M059J (cell line): ENCODE results near the gene CT45A3. TPM values are rescaled to one million over a fixed set of nuclear protein-coding genes. Genes with fewer than 3 reads are reported as not detected.
A peak's percentile ranks its signal among the peaks of the same experiment; 100 is the strongest.
"Not testable (repeated sequence)": the region's sequence is repeated elsewhere in the genome, so short reads cannot be mapped to it uniquely, and the experiment has no call there.

Experiments used
- DNase-seq: peaks from one replicate; pipeline ENCODE4 v3.0.0-alpha.2; 2012; ENCODE audit warnings: low read depth
- total RNA-seq: library from RNA; depleted of rRNA; stranded (reverse); fragments of >200 nt; shearing (Covaris generic); gene quantifications from 2 replicates; pipeline ENCODE4 v1.2.3, GENCODE V29; 2014; rRNA removed

The CT45A3 gene, protein sequence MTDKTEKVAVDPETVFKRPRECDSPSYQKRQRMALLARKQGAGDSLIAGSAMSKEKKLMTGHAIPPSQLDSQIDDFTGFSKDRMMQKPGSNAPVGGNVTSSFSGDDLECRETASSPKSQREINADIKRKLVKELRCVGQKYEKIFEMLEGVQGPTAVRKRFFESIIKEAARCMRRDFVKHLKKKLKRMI
- 0.37 TPM in 1 of 2 replicates, not detected in the other for total RNA-seq

DNA sequence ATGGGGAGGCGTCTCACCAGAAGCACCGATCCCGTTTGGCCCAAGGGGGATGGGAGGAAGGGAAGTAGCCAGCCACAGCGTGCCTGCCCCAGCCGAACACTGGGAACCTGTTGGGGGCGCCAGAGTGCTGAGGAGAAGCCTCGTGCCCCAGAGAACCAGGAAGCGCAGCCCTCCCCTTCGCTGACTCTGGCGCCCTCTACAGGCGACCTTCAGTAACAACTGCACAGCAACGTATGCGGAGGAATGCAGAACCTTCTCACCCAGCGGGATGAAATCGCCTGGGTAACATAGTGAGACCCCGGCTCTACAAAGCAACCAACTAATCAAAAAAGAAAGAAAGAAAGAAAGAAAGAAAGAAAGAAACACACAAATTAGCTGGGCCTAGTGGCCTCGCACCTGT, at the start of gene CT45A3:
Gene CT45A3 (minus strand): TSS at position 101 of the 400 bp plus-strand sequence. CDS start 3,747 bp downstream, outside the sequence.
- not testable (repeated sequence) for DNase-seq

DNA sequence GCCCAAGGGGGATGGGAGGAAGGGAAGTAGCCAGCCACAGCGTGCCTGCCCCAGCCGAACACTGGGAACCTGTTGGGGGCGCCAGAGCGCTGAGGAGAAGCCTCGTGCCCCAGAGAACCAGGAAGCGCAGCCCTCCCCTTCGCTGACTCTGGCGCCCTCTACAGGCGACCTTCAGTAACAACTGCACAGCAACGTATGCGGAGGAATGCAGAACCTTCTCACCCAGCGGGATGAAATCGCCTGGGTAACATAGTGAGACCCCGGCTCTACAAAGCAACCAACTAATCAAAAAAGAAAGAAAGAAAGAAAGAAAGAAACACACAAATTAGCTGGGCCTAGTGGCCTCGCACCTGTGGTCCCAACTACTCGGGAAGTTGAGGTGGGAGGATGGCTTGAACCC, 34.7 kb upstream of the CT45A3 start, which contains the start of gene CT45A6:
Gene CT45A6 (minus strand): TSS at position 101 of the 400 bp plus-strand sequence. CDS start 3,794 bp downstream, outside the sequence.
- not testable (repeated sequence) for DNase-seq

DNA sequence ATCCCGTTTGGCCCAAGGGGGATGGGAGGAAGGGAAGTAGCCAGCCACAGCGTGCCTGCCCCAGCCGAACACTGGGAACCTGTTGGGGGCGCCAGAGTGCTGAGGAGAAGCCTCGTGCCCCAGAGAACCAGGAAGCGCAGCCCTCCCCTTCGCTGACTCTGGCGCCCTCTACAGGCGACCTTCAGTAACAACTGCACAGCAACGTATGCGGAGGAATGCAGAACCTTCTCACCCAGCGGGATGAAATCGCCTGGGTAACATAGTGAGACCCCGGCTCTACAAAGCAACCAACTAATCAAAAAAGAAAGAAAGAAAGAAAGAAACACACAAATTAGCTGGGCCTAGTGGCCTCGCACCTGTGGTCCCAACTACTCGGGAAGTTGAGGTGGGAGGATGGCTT, 17.4 kb upstream of the CT45A3 start, which contains the start of gene CT45A5:
Gene CT45A5 (minus strand): TSS at position 101 of the 400 bp plus-strand sequence. CDS start 3,774 bp downstream, outside the sequence.
- not testable (repeated sequence) for DNase-seq

DNA sequence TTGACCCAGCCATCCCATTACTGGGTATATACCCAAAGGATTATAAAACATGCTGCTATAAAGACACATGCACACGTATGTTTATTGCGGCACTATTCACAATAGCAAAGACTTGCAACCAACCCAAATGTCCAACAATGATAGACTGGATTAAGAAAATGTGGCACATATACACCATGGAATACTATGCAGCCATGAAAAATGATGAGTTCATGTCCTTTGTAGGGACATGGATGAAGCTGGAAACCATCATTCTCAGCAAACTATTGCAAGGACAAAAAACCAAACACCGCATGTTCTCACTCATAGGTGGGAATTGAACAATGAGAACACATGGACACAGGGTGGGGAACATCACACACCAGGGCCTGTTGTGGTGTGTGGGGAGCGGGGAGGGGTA, 23.3 kb downstream of the CT45A3 start:
- not testable (repeated sequence) for DNase-seq

DNA sequence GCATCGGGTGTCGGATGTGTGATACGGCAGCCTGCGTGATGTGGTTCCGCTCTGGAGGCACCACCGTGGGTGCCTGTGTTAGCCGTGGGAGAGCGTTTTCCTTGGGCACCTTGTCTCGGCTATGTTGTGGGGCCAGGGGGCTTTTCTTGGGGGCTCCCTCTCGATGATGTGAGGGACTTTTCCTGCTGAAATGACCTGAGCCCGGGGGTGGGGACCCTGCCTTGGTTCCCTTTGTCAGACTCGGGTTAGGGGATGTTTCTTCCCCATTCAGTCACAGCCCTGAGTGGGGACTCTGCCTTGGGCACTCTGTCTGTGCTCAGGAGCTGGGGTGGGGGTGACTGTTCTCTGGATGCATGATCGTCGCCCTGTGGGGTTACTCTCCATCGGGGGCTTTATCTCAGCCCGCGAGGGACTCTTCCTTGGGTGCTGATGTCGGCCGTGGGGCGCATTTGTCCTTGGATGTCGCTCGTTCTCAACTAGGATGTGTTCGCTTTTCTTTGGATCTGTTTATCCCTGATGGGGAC, 26.7 kb downstream of the CT45A3 start:
- DNase-seq, result no peak

DNA sequence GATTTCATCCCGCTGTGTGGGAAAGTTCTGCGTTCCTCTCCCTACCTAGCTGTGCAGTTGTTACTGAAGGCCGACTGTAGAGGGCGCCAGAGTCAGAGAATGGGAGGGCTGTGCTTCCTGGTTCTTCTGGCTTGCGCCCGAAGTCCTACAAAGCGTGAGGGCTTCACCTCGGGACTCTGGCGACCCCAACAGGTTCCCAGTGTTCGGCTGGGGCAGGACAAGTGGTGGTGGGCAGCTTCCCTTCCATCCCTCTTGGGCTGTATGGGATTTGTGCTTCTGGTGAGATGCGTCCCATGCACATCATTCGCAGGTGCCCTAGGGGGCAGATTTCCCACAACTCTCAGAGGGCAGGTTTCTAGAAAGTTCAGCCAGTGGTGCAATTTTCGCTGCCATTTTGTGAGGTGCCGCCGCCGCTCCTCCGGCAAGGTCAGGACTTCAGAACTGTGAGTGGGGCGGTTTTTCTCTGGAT, 27.3 kb downstream of the CT45A3 start:
- DNase-seq, result peak; percentile 44

DNA sequence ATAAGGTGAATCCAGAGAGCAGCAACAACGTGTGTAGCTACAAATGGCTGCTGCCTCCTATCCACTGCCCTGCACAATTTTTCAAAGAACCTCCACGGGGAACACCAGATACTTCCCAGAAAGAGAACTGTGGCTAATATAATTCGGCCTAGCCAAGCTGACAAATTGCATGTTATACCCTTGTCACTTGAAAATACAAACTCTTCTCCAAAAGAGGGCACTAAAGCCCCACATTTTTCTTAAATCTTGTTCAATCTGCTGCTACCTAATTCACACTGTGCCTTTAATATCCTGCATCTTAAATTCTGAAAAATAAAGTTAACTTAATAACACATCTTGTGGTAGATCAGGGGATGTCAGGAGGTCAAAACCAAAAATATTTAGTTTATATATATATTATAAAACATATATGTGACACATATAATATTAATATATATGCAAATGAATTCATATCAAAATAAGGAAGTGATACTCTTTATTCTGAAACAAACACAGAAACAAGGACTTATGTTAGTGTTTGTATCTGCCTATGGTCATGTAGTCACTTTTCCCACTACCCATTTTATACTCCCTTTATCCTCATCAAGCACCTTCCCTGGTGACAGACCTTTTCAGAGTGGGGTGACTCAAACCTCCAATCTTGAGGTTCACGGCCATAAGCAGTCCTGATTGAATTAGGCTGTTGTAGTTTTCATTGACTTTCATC, 30.5 kb downstream of the CT45A3 start:
- DNase-seq, result peak; percentile 24

DNA sequence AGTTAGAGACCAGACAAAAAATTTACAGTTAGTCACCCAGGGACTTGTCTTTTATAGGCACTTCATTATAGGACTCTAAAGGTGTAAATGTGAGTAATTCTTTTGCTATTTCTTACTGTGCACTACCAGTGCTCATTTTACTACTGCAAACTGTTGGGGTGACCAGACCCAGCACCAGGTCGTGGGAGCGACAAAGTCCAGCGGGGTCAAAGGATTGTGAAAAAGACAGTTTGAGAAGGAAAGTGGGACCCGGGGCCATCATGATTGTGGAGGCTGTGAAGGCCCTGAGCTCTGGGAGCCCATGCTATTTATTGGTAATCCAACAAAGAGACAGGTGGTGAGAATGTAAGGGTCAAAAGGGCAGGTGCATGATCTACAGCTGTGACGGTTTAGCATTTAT, 33.3 kb downstream of the CT45A3 start:
- not testable (repeated sequence) for DNase-seq

DNA sequence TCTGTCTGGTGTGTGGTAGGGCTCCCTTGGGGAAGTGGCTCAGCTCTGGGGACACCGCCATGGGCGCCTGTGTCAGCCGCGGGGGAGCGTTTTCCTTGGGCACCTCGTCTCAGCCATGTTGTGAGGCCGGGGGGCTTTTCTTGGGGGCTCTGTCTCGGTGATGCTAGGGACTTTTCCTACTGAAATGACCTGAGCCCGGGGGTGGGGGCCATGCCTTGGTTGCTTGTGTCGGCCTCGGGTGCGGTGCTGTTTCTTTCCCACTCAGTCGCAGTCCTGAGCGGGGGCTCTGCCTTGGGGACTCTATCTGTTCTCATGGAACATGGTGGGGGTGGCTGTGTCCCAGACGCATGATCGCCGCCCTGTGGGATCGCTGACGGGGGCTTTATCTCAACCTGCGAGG, 54.2 kb downstream of the CT45A3 start:
- DNase-seq, result no peak

DNA sequence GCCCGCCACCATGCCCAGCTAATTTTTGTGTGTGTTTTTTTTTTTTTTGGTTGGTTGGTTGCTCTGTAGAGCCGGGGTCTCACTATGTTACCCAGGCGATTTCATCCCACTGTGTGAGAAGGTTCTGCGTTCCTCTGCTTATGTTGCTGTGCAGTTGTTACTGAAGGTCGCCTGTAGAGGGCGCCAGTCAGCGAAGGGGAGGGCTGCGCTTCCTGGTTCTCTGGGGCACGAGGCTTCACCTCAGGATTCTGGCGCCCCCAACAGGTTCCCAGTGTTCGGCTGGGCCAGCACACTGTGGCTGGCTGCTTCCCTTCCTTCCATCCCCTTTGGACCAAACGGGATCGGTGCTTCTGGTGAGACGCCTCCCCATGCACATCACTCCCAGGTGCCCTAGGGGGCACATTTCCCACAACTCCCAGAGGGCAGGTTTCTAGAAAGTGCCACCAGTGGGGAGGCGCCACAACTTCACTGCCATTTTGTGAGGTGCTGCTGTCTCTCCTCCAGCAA, 54.8 kb downstream of the CT45A3 start, which contains the start of gene CT45A1:
Gene CT45A1 (plus strand): TSS at position 457 of the 507 bp plus-strand sequence. CDS start 5,302 bp downstream, outside the sequence.
- not testable (repeated sequence) for DNase-seq

Other genes starting within 250 kb of the CT45A3 start
- 4.7 and 5.8 TPM in 2 replicates for gene INTS6L, start 247.5 kb downstream of the CT45A3 start, total RNA-seq
- not detected in 2 replicates for gene CT45A1, start 54.6 kb downstream of the CT45A3 start, total RNA-seq
- gene CT45A5, start 17.3 kb upstream of the CT45A3 start, total RNA-seq, result not detected in 2 replicates
- gene CT45A6, start 34.6 kb upstream of the CT45A3 start, total RNA-seq, result not detected in 2 replicates
- not detected in 2 replicates for gene CT45A2, start 51.8 kb upstream of the CT45A3 start, total RNA-seq
- gene CT45A7, start 69.1 kb upstream of the CT45A3 start, total RNA-seq, result not detected in 2 replicates
- gene CT45A8, start 86.3 kb upstream of the CT45A3 start, total RNA-seq, result not detected in 2 replicates
- gene CT45A9, start 103.6 kb upstream of the CT45A3 start, total RNA-seq, result not detected in 2 replicates
- not detected in 2 replicates for gene CT45A10, start 125.3 kb upstream of the CT45A3 start, total RNA-seq
- gene SAGE1, start 125.5 kb upstream of the CT45A3 start, total RNA-seq, result not detected in 2 replicates
- gene MMGT1, start 205.8 kb upstream of the CT45A3 start, total RNA-seq, result 43.4 and 62.9 TPM in 2 replicates
- 39.8 and 48.9 TPM in 2 replicates for gene SLC9A6, start 217.2 kb upstream of the CT45A3 start, total RNA-seq